ENCODE results near the gene BLOC1S5. TPM values are rescaled to one million over a fixed set of nuclear protein-coding genes. Genes with fewer than 3 reads are reported as not detected.

The BLOC1S5 gene
- polyA plus RNA-seq, 1 of the 3 experiments (the other 2 are of a cell fraction): 4.4 TPM

- TF ChIP-seq ZBTB33 (IDR thresholded peaks at IDR 0.05; ENCODE audit: borderline replicate concordance, low read depth) (no peak), FOSL2 (IDR thresholded peaks at IDR 0.05; ENCODE audit: borderline replicate concordance, low read depth) (no peak), TEAD4 (IDR thresholded peaks at IDR 0.05; ENCODE audit: borderline replicate concordance, insufficient read depth) (no peak), JUND (IDR thresholded peaks at IDR 0.05) (no peak), MXI1 (IDR thresholded peaks at IDR 0.05; ENCODE audit: low read depth, low read length) (no peak), TCF12 (IDR thresholded peaks at IDR 0.05) (no peak), MEF2A (IDR thresholded peaks at IDR 0.05; ENCODE audit: borderline replicate concordance, low read depth) (no peak), ELF1 (IDR thresholded peaks at IDR 0.05) (no peak), NFIC (IDR thresholded peaks at IDR 0.05; ENCODE audit: borderline replicate concordance) (no peak), TAF1 (IDR thresholded peaks at IDR 0.05; ENCODE audit: borderline replicate concordance, low read depth, low read length) (no peak), FOXM1 (IDR thresholded peaks at IDR 0.05; ENCODE audit: low read depth) (no peak)
- TF ChIP-seq, protein P1, sequence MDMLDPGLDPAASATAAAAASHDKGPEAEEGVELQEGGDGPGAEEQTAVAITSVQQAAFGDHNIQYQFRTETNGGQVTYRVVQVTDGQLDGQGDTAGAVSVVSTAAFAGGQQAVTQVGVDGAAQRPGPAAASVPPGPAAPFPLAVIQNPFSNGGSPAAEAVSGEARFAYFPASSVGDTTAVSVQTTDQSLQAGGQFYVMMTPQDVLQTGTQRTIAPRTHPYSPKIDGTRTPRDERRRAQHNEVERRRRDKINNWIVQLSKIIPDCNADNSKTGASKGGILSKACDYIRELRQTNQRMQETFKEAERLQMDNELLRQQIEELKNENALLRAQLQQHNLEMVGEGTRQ (IDR thresholded peaks at IDR 0.05; ENCODE audit: borderline replicate concordance, low read depth, low read length): no peak
- TF ChIP-seq, protein P2, sequence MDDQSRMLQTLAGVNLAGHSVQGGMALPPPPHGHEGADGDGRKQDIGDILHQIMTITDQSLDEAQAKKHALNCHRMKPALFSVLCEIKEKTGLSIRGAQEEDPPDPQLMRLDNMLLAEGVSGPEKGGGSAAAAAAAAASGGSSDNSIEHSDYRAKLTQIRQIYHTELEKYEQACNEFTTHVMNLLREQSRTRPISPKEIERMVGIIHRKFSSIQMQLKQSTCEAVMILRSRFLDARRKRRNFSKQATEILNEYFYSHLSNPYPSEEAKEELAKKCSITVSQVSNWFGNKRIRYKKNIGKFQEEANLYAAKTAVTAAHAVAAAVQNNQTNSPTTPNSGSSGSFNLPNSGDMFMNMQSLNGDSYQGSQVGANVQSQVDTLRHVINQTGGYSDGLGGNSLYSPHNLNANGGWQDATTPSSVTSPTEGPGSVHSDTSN (IDR thresholded peaks at IDR 0.05): no peak
Measured at GRCh38 chr6:8000636-8001035, 63.6 kb downstream of the BLOC1S5 start (continued).

DNA sequence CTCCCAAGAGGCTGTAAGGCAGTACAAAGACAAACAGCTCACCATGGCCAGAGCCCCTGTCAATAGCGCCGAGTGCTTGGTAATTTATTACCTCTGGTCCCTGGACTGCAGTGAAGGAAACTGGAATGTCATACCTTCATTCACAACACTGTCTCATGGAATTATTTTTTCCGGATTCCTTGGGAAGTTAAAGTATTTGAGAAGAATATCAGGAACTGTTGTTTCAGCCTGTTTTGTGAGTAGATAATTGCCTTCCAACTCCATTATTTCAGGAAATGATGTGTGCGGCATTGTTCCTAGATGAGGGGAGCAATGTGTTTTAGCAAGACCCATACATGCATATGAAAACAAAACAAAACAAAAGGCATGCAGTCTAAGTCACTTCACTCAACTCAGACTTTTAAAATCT is 64.0 kb downstream of the BLOC1S5 start:
- H3F3A ChIP-seq (replicated peaks; ENCODE audit: insufficient read depth): no peaks in the 10 kb centered on the region
- H3K4me1 ChIP-seq (ENCODE audit: control insufficient read depth in 1 of 2, insufficient read depth in 2 of 2, low read depth in 1 of 2, low read length in 1 of 2): peaks cover 4 to 6% of the 10 kb centered on the region in 2 experiments; a peak in 2 of 4 replicates
- no peak overlapping the region for H3K27ac ChIP-seq (ENCODE audit: low read depth in 2 of 2, low read length in 1 of 2)
- H3K27me3 ChIP-seq (ENCODE audit: insufficient read depth): no peaks in the 10 kb centered on the region
- no peak overlapping the region for H3K4me3 ChIP-seq (ENCODE audit: low read depth in 2 of 2, low read length in 1 of 2)
- no peaks in the 10 kb centered on the region for H3K9me2 ChIP-seq
- no peak overlapping the region for H2AFZ ChIP-seq (ENCODE audit: low read depth)
- DNase-seq: no peak
- POLR2A ChIA-PET: no interaction called here
- H3K9me3 ChIP-seq: no peaks in the 10 kb centered on the region
- no peak for TF ChIP-seq POLR2AphosphoS5 (IDR thresholded peaks at IDR 0.05; ENCODE audit: low read depth, low read length)
- no peak for TF ChIP-seq TEAD4 (IDR thresholded peaks at IDR 0.05; ENCODE audit: borderline replicate concordance, insufficient read depth)
- TF ChIP-seq MXI1 (IDR thresholded peaks at IDR 0.05; ENCODE audit: low read depth, low read length): no peak
- no peak for TF ChIP-seq YY1 (IDR thresholded peaks at IDR 0.05; ENCODE audit: low read depth)
- TF ChIP-seq FOXJ3 (CRISPR knock-in tag; IDR thresholded peaks at IDR 0.05): no peak
- H4K20me1 ChIP-seq (ENCODE audit: insufficient read depth): no peaks in the 10 kb centered on the region
- CTCF ChIA-PET: interaction anchor here (1.5 kb wide), 1 partner anchor 277 kb away, joined by 5 read pairs; no protein-coding TSS in a partner anchor
- H3K36me3 ChIP-seq (replicated peaks in 1 of 2; ENCODE audit: control insufficient read depth in 1 of 2, insufficient read depth in 2 of 2, low read length in 1 of 2): no peaks in the 10 kb centered on the region
- no peak overlapping the region for H3K9ac ChIP-seq
- WGBS (ENCODE audit: low lambda C conversion rate): 98% methylated on average over 4 of the region's 4 CpGs
- H3K79me2 ChIP-seq (ENCODE audit: insufficient read depth): no peaks in the 10 kb centered on the region
- H3K4me2 ChIP-seq: no peak overlapping the region

Measured in SK-N-SH (cell line).